Brain microvascular endothelial cell (primary cell): ENCODE data around the gene SDHB.

Source experiments
- DNase-seq: peaks from one replicate; pipeline ENCODE4 v3.0.0-alpha.2; 2020
- H3K27ac ChIP-seq: fragments of 250-450 bp; sonication (Bioruptor Pico); 2 replicates; pipeline ENCODE4 v1.5.1; 2020; ENCODE audit warnings: mild to moderate bottlenecking, moderate library complexity
- H3K27me3 ChIP-seq: fragments of 250-450 bp; sonication (Bioruptor Pico); replicated peaks from 2 replicates; pipeline ENCODE4 v1.5.1; 2020; ENCODE audit warnings: mild to moderate bottlenecking
- H3K36me3 ChIP-seq: fragments of 250-450 bp; sonication (Bioruptor Pico); replicated peaks from 2 replicates; pipeline ENCODE4 v1.5.1; 2020; ENCODE audit warnings: mild to moderate bottlenecking
- H3K4me3 ChIP-seq: 2 replicates; pipeline ENCODE4 v1.5.1; 2011; ENCODE audit warnings: low read depth, mild to moderate bottlenecking, control low read depth, low read length, moderate library complexity
- CTCF ChIP-seq: IDR thresholded peaks from 2 replicates; pipeline ENCODE4 v1.5.1; 2011; ENCODE audit warnings: low read depth, mild to moderate bottlenecking, moderate library complexity, low read length, control low read depth, inconsistent platforms; ENCODE audit errors: missing control alignments
- in situ Hi-C: cut with HindIII; loops from 2 replicates; pipeline ENCODE4 v1.10.0; 2017; ENCODE audit warnings: low sequenced_read_pairs, low pct_ligation_motif_present

The SDHB gene

GRCh38 chr1:17091252-17091651, 37.4 kb upstream of the SDHB start:
- no peak overlapping the region for H3K27ac ChIP-seq
- no peak for TF ChIP-seq CTCF
- no peaks in the 10 kb centered on the region for H3K36me3 ChIP-seq
- in situ Hi-C loops: no loop called here
- H3K27me3 ChIP-seq: no peaks in the 10 kb centered on the region
- H3K4me3 ChIP-seq: no peak overlapping the region
- no peak for DNase-seq

DNA sequence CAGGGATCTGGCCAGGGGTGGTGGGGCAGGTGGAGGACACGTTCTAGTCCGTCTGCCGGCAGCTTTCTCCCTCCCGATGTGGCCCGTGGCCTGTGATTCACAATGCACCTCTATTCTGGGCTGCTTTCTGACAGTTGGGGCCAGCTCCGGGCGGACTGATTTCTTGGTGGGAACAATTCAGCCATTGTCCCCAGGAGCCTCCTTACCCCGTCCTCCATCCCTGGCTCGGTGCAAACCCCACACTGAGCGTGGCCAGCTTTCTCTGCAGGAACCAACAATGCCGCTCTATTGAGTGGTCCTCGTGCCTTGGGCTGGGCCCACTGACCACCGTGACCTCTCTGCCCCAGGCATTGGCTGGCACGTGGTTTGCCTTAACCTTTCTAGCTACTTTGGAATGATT, 35.7 kb upstream of the SDHB start:
- no peaks in the 10 kb centered on the region for H3K27me3 ChIP-seq
- no peak overlapping the region for H3K27ac ChIP-seq
- in situ Hi-C loops: no loop called here
- no peak for DNase-seq
- H3K36me3 ChIP-seq: no peaks in the 10 kb centered on the region
- no peak for TF ChIP-seq CTCF
- H3K4me3 ChIP-seq: no peak overlapping the region

- TF ChIP-seq CTCF: no peak
- no peaks in the 10 kb centered on the region for H3K27me3 ChIP-seq
- in situ Hi-C loops: no loop called here
- no peaks in the 10 kb centered on the region for H3K36me3 ChIP-seq
- no peak overlapping the region for H3K27ac ChIP-seq
- no peak for DNase-seq
- no peak overlapping the region for H3K4me3 ChIP-seq
Observed at GRCh38 chr1:17086751-17087150, 32.9 kb upstream of the SDHB start.

GRCh38 chr1:17084787-17085186, 31.0 kb upstream of the SDHB start:
- Histone ChIP-seq H3K36me3 (no peaks in the 10 kb centered on the region), H3K27me3 (no peaks in the 10 kb centered on the region), H3K4me3 (no peak overlapping the region), H3K27ac (no peak overlapping the region)
- TF ChIP-seq CTCF: no peak
- no peak for DNase-seq
- in situ Hi-C loops: no loop called here

DNA sequence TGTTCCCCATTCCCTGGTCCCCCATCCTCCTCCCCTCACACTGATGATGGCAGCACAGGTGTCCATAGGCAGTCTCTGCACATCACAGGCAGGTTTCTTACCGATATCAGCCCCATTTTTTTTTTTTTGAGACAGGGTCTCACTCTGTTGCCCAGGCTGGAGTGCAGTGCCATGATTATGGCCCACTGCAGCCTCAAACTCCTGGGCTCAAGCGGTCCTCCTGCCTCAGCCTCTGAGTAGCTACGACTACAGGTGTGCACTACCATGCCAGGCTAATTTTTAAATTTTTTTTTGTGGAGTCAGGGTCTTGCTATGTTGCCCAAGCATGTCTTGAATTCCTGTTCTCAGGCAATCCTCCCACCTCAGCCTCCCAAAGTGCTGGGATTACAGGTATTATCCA, 28.9 kb upstream of the SDHB start:
- H3K27me3 ChIP-seq: no peaks in the 10 kb centered on the region
- no peaks in the 10 kb centered on the region for H3K36me3 ChIP-seq

More for the DNA sequence above, 28.9 kb upstream of the SDHB start:
- H3K4me3 ChIP-seq: no peak overlapping the region
- DNase-seq: no peak
- TF ChIP-seq CTCF: no peak
- no peak overlapping the region for H3K27ac ChIP-seq
- in situ Hi-C loops: no loop called here
